HG03442 (cell line): ENCODE results near the gene GRAMD2B.
"Not testable (repeated sequence)": the region's sequence is repeated elsewhere in the genome, so short reads cannot be mapped to it uniquely, and the experiment has no call there.

Experiments used
- ATAC-seq: cut with Tn5 transposase; IDR thresholded peaks from one replicate; pipeline ENCODE4 v1.9.1; 2021; ENCODE audit warnings: mild to moderate bottlenecking, moderate library complexity; ENCODE audit not compliant: unreplicated experiment

Gene GRAMD2B

GRCh38 chr5:126422994-126423788 is at the start of gene GRAMD2B:
Gene GRAMD2B, plus strand, starts transcription at chr5:126423409. Its CDS starts 198 bp downstream, at chr5:126423607.
- ATAC-seq, result peak; percentile 86

- no peak for ATAC-seq
These were observed 49.1 kb upstream of the GRAMD2B start for GRCh38 chr5:126374109-126374416.

GRCh38 chr5:126376443-126376842 is 46.8 kb upstream of the GRAMD2B start:
- no peak for ATAC-seq

- no peak for ATAC-seq
These were observed 45.8 kb upstream of the GRAMD2B start for GRCh38 chr5:126377424-126377823.

- ATAC-seq, result not testable (repeated sequence)
These were observed 42.9 kb upstream of the GRAMD2B start for GRCh38 chr5:126380316-126380715.

- no peak for ATAC-seq
These were observed 40.0 kb upstream of the GRAMD2B start for GRCh38 chr5:126383246-126383645.

- ATAC-seq, result no peak
These were observed 39.4 kb upstream of the GRAMD2B start for GRCh38 chr5:126383776-126384175.

- ATAC-seq, result no peak
These were observed 38.2 kb upstream of the GRAMD2B start for GRCh38 chr5:126384985-126385384.

- ATAC-seq, result no peak
These were observed 37.4 kb upstream of the GRAMD2B start for GRCh38 chr5:126385524-126386502.

- ATAC-seq, result no peak
These were observed 34.0 kb upstream of the GRAMD2B start for GRCh38 chr5:126389179-126389578.

- ATAC-seq, result no peak
These were observed 33.2 kb upstream of the GRAMD2B start for GRCh38 chr5:126390051-126390450.

GRCh38 chr5:126391386-126391785 is 31.8 kb upstream of the GRAMD2B start:
- no peak for ATAC-seq

- no peak for ATAC-seq
These were observed 28.9 kb upstream of the GRAMD2B start for GRCh38 chr5:126394211-126394788.

- no peak for ATAC-seq
These were observed 28.0 kb upstream of the GRAMD2B start for GRCh38 chr5:126395198-126395597.

GRCh38 chr5:126395605-126396004 is 27.6 kb upstream of the GRAMD2B start:
- no peak for ATAC-seq

GRCh38 chr5:126396721-126397120 is 26.5 kb upstream of the GRAMD2B start:
- peak; percentile 53 for ATAC-seq

GRCh38 chr5:126398791-126399190 is 24.4 kb upstream of the GRAMD2B start:
- ATAC-seq, result no peak

- ATAC-seq, result no peak
These were observed 22.5 kb upstream of the GRAMD2B start for GRCh38 chr5:126400621-126401251.

- no peak for ATAC-seq
These were observed 20.3 kb upstream of the GRAMD2B start for GRCh38 chr5:126402621-126403555.

GRCh38 chr5:126403876-126404275 is 19.3 kb upstream of the GRAMD2B start:
- ATAC-seq, result no peak
